Endodermal cell (in vitro differentiated cells): ENCODE results near the gene WDR4. TPM values are rescaled to one million over a fixed set of nuclear protein-coding genes. Genes with fewer than 3 reads are reported as not detected.
A peak's percentile ranks its signal among the peaks of the same experiment; 100 is the strongest.
"Not testable (repeated sequence)": the region's sequence is repeated elsewhere in the genome, so short reads cannot be mapped to it uniquely, and the experiment has no call there.

Source experiments
- DNase-seq: peaks from one replicate; pipeline ENCODE4 v3.0.0-alpha.2; 2017
- H3K27ac ChIP-seq: 2 replicates; pipeline ENCODE4 v1.5.1; 2013; ENCODE audit warnings: mild to moderate bottlenecking, low read depth, low read length, moderate library complexity
- H3K27me3 ChIP-seq: 2 replicates; pipeline ENCODE4 v1.6.1; 2013; ENCODE audit warnings: mild to moderate bottlenecking, low read length, moderate library complexity; ENCODE audit not compliant: insufficient read depth, control insufficient read depth, poor library complexity, severe bottlenecking
- H3K36me3 ChIP-seq: 2 replicates; pipeline ENCODE4 v1.7.0; 2013; ENCODE audit warnings: mild to moderate bottlenecking, low read length, moderate library complexity; ENCODE audit not compliant: control insufficient read depth, insufficient read depth
- H3K4me1 ChIP-seq: one replicate; pipeline ENCODE4 v1.7.0; 2013; ENCODE audit warnings: low read length; ENCODE audit not compliant: control insufficient read depth, insufficient read depth
- H3K4me3 ChIP-seq: 2 replicates; pipeline ENCODE4 v1.5.1; 2013; ENCODE audit warnings: mild to moderate bottlenecking, low read length, moderate library complexity
- H3K9ac ChIP-seq: 2 replicates; pipeline ENCODE4 v1.6.1; 2013; ENCODE audit warnings: mild to moderate bottlenecking, low read length, moderate library complexity; ENCODE audit not compliant: poor library complexity, severe bottlenecking; ENCODE audit errors: extremely low read depth
- H3K9me3 ChIP-seq: 2 replicates; pipeline ENCODE4 v1.6.1; 2013; ENCODE audit warnings: mild to moderate bottlenecking, low read length, moderate library complexity; ENCODE audit not compliant: control insufficient read depth
- H3K27ac Mint-ChIP-seq: 2 replicates; pipeline ENCODE4 v1.8.0; 2020; ENCODE audit warnings: mixed read lengths
- H3K27me3 Mint-ChIP-seq: 2 replicates; pipeline ENCODE4 v1.8.0; 2021; ENCODE audit warnings: mild to moderate bottlenecking, mixed read lengths; ENCODE audit not compliant: insufficient read depth
- H3K36me3 Mint-ChIP-seq: 2 replicates; pipeline ENCODE4 v1.8.0; 2020; ENCODE audit warnings: low read depth, mixed read lengths
- H3K4me1 Mint-ChIP-seq: 2 replicates; pipeline ENCODE4 v1.8.0; 2020; ENCODE audit warnings: mixed read lengths
- H3K4me3 Mint-ChIP-seq: 2 replicates; pipeline ENCODE4 v1.8.0; 2020; ENCODE audit warnings: mild to moderate bottlenecking, moderate library complexity, mixed read lengths
- H3K9me3 Mint-ChIP-seq: 2 replicates; pipeline ENCODE4 v1.8.0; 2020; ENCODE audit warnings: mild to moderate bottlenecking, mixed read lengths
- WGBS, 2 experiments: methylation state at CpG; one replicate each; pipeline versions ENCODE4 v1.1.5 to v1.1.7; 2013; ENCODE audit warnings: missing lambda C conversion rate in 2 of 2, mixed read lengths in 1 of 2; ENCODE audit not compliant: insufficient coverage in 1 of 2, insufficient read length in 1 of 2; 5-methylcytosine and 5-hydroxymethylcytosine counted together
- total RNA-seq, 2 donors: library from RNA; stranded (reverse); fragmentation: NEBNext Ultra II Directional in 1 of 2; extraction: Animal tissue kit (Norgen Biotek cat#: 25700) in 1 of 2; gene quantifications; 2 replicates in 1 of 2; 3 replicates in 1 of 2; pipeline ENCODE4 v1.2.1, GENCODE V29; 2021
- TF ChIP-seq, protein P1 (sequence below): fragments of 200-600 bp; sonication (generic); conservative IDR thresholded peaks from 2 replicates; pipeline ENCODE4 v1.5.0; 2021; ENCODE audit warnings: antibody characterized with exemption, mild to moderate bottlenecking

Gene WDR4
- total RNA-seq, 2 donors from 2014 or later = 26.7 to 33.5 TPM

DNA sequence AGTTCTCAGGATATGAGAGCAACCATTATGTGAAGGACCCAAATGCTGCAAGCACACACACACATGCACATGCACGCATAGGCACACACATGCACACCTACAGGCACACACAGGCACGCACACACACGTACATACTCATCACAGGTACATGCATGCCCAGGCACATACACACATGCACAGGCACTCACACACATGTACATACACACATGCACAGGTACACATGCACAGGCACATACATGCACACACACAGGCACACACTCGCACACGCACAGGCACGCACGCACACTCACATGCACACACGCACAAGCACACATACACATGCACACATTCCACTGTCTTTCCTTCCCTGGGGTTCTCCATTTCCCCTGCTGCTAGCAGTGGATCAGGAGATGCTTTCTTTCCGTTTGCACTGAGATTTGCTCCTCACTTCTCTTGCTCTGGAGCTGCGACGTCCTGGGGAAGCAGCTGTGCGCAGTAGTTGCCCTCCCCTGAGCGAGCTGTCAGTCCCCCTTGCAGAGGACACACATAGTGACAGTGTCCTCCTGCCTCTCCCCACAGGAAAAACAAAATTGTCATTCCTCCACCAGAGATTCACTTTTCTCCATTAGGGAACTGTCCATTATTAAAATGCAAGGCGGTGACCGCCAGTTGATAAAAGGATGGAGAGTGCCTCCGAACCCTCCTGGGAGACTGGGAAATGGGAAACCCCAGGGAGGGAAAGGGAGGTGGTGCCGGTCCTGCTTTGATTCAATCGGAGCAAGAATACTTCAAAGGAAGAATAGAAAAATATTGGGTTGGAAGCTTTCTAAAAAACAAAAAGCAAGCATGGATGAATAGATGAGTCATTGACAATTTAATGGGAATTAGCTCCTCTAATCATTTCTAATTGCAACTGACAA, 69.5 kb downstream of the WDR4 start:
- no peak overlapping the region for H3K27ac ChIP-seq
- H3K36me3 ChIP-seq = peaks cover 16% of the 10 kb centered on the region
- H3K4me3 ChIP-seq = no peak overlapping the region
- TF ChIP-seq, protein P1, sequence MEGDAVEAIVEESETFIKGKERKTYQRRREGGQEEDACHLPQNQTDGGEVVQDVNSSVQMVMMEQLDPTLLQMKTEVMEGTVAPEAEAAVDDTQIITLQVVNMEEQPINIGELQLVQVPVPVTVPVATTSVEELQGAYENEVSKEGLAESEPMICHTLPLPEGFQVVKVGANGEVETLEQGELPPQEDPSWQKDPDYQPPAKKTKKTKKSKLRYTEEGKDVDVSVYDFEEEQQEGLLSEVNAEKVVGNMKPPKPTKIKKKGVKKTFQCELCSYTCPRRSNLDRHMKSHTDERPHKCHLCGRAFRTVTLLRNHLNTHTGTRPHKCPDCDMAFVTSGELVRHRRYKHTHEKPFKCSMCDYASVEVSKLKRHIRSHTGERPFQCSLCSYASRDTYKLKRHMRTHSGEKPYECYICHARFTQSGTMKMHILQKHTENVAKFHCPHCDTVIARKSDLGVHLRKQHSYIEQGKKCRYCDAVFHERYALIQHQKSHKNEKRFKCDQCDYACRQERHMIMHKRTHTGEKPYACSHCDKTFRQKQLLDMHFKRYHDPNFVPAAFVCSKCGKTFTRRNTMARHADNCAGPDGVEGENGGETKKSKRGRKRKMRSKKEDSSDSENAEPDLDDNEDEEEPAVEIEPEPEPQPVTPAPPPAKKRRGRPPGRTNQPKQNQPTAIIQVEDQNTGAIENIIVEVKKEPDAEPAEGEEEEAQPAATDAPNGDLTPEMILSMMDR = no peak
- 76 to 78% methylated on average over 7 to 18 of the region's 18 CpGs for WGBS, 2 experiments
- no peak for DNase-seq
- peaks cover 21% of the 10 kb centered on the region for H3K9me3 Mint-ChIP-seq
- H3K27me3 Mint-ChIP-seq = no peaks in the 10 kb centered on the region
- peaks cover 12% of the 10 kb centered on the region for H3K4me1 ChIP-seq
- no peaks in the 10 kb centered on the region for H3K27me3 ChIP-seq
- H3K36me3 Mint-ChIP-seq = peaks cover 18% of the 10 kb centered on the region
- no peak overlapping the region for H3K9ac ChIP-seq
- peaks cover 72% of the 10 kb centered on the region for H3K4me1 Mint-ChIP-seq
- peaks cover 17% of the 10 kb centered on the region for H3K9me3 ChIP-seq
- H3K27ac Mint-ChIP-seq = peak overlapping the region; percentile 71
- no peak overlapping the region for H3K4me3 Mint-ChIP-seq

DNA sequence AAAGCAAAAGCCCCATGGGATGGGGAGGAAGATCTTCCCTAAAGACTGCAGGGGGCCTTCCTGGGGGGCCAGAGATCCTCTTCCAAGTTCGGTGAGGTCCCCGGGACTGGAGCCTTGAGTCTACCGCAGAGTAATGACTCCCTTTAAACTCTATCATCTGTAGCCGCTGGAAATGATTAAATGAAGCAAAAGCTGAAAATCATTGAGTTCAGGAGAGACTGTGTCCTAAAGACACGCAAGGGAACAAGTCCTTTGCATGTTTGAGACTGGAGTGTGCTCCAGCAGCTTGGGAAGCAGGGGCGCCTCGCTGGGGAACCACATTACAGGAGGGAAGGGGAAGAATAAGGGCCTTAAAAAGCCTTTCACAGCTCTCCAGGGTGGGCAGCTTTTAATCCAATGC, 70.2 kb downstream of the WDR4 start:
- Mint-ChIP-seq H3K27ac (peak overlapping the region; percentile 71), H3K4me1 (peaks cover 77% of the 10 kb centered on the region), H3K9me3 (peaks cover 18% of the 10 kb centered on the region), H3K4me3 (no peak overlapping the region), H3K36me3 (peaks cover 15% of the 10 kb centered on the region), H3K27me3 (no peaks in the 10 kb centered on the region)
- WGBS, 2 experiments = 84 to 85% methylated on average over 6 to 7 of the region's 7 CpGs
- Histone ChIP-seq H3K4me3 (peak overlapping the region; percentile 48), H3K36me3 (peaks cover 15% of the 10 kb centered on the region), H3K9me3 (peaks cover 11% of the 10 kb centered on the region), H3K4me1 (peaks cover 12% of the 10 kb centered on the region), H3K27me3 (no peaks in the 10 kb centered on the region), H3K9ac (no peak overlapping the region), H3K27ac (no peak overlapping the region)
- TF ChIP-seq, protein P1 = no peak
- no peak for DNase-seq

DNA sequence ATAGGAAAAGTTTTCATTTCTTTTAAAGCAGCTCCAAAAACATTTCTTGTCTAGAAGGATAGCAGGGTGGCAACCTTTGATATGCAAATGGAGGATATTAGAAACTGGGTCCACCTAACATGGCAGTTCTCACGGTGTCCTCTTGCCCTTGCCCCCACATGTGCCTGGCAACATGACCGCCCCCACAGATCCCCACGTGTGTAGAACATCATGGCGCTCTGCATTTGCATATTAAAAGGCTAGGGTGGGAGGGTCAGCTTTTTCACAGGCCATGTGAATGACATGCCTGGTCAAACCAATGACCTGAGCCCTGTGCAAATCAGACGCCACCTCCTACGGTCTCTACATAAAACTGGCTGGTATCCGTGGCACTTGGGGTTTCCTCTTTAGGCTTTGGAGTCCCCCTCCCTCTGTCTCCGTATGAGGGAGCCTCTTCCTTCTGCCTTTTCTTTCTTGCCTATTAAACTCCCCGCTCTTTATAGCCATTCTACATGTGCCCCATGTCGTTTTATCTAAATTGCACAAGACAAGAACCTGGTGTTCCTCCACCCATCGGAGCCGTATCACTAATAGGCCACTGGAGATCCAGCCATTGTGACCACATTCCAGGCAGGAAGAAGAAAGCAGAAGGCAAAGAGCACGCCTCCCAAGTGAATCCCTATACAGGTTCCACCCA, 71.3 kb downstream of the WDR4 start:
- Mint-ChIP-seq H3K4me3 (no peak overlapping the region), H3K27ac (no peak overlapping the region), H3K4me1 (peaks cover 74% of the 10 kb centered on the region), H3K36me3 (peaks cover 8% of the 10 kb centered on the region), H3K27me3 (no peaks in the 10 kb centered on the region), H3K9me3 (peaks cover 7% of the 10 kb centered on the region)
- Histone ChIP-seq H3K27ac (no peak overlapping the region), H3K9ac (peak overlapping the region; percentile 99), H3K4me1 (peaks cover 12% of the 10 kb centered on the region), H3K9me3 (no peaks in the 10 kb centered on the region), H3K27me3 (no peaks in the 10 kb centered on the region), H3K36me3 (peaks cover 14% of the 10 kb centered on the region), H3K4me3 (peak overlapping the region; percentile 74)
- DNase-seq = no peak
- TF ChIP-seq, protein P1 = no peak
- 73 to 76% methylated on average over 8 to 13 of the region's 13 CpGs for WGBS, 2 experiments

DNA sequence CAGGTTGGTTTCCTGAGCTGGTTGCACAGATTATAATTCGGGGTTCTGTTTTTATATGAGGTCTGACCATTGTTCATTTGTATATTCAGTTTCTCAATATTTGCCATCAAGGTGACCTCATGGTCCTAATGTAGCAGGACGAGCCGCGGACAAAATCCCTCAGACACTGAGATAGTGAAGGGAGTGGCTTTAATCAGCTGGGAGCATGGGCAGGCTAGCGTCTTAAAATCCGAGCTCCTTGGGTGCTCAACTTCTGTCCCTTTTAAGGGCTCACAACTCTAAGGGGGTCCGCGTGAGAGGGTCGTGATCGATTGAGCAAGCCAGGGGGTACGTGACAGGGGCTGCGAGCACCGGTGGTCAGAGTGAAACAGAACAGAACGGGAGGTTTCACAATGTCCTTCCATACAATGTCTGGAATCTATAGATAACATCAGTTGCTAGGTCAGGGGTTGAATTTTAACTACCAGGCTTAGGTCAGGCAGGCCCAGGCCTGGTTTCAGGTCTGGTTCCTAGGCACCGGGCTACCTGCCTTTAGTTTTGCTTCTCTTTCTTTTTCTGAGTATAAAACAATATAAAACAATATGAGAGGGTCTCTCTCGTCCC, 71.9 kb downstream of the WDR4 start:
- H3K4me1 Mint-ChIP-seq = peaks cover 67% of the 10 kb centered on the region
- Histone ChIP-seq H3K9ac (peak overlapping the region; percentile 99), H3K36me3 (peaks cover 19% of the 10 kb centered on the region), H3K27ac (peak overlapping the region; percentile 66), H3K4me1 (peaks cover 12% of the 10 kb centered on the region), H3K4me3 (peak overlapping the region; percentile 74)
- H3K4me3 Mint-ChIP-seq, H3K9me3 ChIP-seq, DNase-seq, H3K27me3 Mint-ChIP-seq, H3K36me3 Mint-ChIP-seq, H3K27me3 ChIP-seq, H3K27ac Mint-ChIP-seq, H3K9me3 Mint-ChIP-seq: not testable (repeated sequence)
- WGBS, 2 experiments = 46 to 75% methylated on average over 2 to 8 of the region's 16 CpGs
